Breast epithelium (tissue), 3 donors: Measurements from ENCODE around the gene PAPSS2.

Source experiments
- POLR2A ChIP-seq: fragments of 450-650 bp; IDR thresholded peaks from one replicate; pipeline ENCODE4 v1.6.1; 2016; ENCODE audit warnings: antibody characterized with exemption, mild to moderate bottlenecking, moderate library complexity
- TF ChIP-seq, protein P1 (sequence below), 3 donors: fragments of 450-650 bp; IDR thresholded peaks; one replicate each; pipeline ENCODE4 v1.5.1; 2016 to 2017; ENCODE audit warnings: antibody characterized with exemption in 3 of 3, mild to moderate bottlenecking in 3 of 3, moderate library complexity in 3 of 3

DNA sequence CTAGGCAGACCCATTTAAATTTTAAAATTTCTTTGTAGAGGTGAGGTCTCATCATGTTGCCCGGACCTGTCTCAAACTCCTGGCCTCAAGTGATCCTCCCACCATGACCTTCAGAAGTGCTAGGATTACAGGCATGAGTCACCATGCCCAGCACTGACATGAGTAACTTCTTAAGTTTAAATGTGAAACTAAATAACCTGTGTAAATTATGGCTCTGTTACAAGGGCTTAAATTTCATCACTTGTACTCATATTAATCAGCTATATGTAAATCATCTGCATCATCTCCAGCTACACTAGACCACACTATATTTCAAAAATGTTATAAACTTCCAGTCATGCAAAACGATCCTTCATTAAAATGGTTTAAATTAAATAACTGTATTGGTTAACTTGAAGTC is 102.2 kb downstream of the PAPSS2 start:
- TF ChIP-seq, protein P1, sequence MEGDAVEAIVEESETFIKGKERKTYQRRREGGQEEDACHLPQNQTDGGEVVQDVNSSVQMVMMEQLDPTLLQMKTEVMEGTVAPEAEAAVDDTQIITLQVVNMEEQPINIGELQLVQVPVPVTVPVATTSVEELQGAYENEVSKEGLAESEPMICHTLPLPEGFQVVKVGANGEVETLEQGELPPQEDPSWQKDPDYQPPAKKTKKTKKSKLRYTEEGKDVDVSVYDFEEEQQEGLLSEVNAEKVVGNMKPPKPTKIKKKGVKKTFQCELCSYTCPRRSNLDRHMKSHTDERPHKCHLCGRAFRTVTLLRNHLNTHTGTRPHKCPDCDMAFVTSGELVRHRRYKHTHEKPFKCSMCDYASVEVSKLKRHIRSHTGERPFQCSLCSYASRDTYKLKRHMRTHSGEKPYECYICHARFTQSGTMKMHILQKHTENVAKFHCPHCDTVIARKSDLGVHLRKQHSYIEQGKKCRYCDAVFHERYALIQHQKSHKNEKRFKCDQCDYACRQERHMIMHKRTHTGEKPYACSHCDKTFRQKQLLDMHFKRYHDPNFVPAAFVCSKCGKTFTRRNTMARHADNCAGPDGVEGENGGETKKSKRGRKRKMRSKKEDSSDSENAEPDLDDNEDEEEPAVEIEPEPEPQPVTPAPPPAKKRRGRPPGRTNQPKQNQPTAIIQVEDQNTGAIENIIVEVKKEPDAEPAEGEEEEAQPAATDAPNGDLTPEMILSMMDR (IDR thresholded peaks at IDR 0.05): no peak
- TF ChIP-seq POLR2A: no peak
